Lung (tissue), 12 donors: Measurements from ENCODE around the gene P4HA1. TPM values are rescaled to one million over a fixed set of nuclear protein-coding genes. Genes with fewer than 3 reads are reported as not detected.
"Not testable (repeated sequence)": the region's sequence is repeated elsewhere in the genome, so short reads cannot be mapped to it uniquely, and the experiment has no call there.

Experiments
- ATAC-seq: fragments of 200-7000 bp; cut with Tn5 transposase; one replicate; pipeline ENCODE4 v1.9.1; 2020; ENCODE audit warnings: moderate number of reproducible peaks; ENCODE audit not compliant: insufficient read depth, low FRiP score
- DNase-seq, 3 donors: peaks; one replicate each; pipeline ENCODE4 v3.0.0-alpha.2; 2013 to 2017
- H3K27ac ChIP-seq, 2 donors: one replicate each; pipeline ENCODE4 v1.5.1; 2013; ENCODE audit warnings: mild to moderate bottlenecking in 2 of 2, moderate library complexity in 2 of 2, control low read depth in 1 of 2, inconsistent platforms in 1 of 2, low read depth in 1 of 2, low read length in 1 of 2
- H3K27me3 ChIP-seq, 3 donors: one replicate each; pipeline ENCODE4 v1.5.1; 2013; ENCODE audit warnings: low read length in 2 of 3; ENCODE audit not compliant: control insufficient read depth in 3 of 3, insufficient read depth in 3 of 3
- H3K36me3 ChIP-seq, 4 donors: one replicate each; pipeline ENCODE4 v1.5.1; 2013; ENCODE audit warnings: low read length in 4 of 4, mild to moderate bottlenecking in 1 of 4, moderate library complexity in 1 of 4; ENCODE audit not compliant: control insufficient read depth in 4 of 4, insufficient read depth in 4 of 4
- H3K4me1 ChIP-seq, 5 donors: one replicate each; pipeline ENCODE4 v1.5.1; 2013; ENCODE audit warnings: low read length in 5 of 5, mild to moderate bottlenecking in 2 of 5, moderate library complexity in 1 of 5; ENCODE audit not compliant: control insufficient read depth in 5 of 5, insufficient read depth in 5 of 5
- H3K4me3 ChIP-seq: one replicate; pipeline ENCODE4 v1.5.1; 2013; ENCODE audit warnings: mild to moderate bottlenecking, control low read depth, moderate library complexity
- H3K9ac ChIP-seq, 2 donors: one replicate each; pipeline ENCODE4 v1.5.1; 2013; ENCODE audit warnings: low read length in 2 of 2, control low read depth in 1 of 2; ENCODE audit not compliant: insufficient read depth in 1 of 2
- H3K9me3 ChIP-seq, 4 donors: one replicate each; pipeline ENCODE4 v1.5.1; 2013; ENCODE audit warnings: low read length in 3 of 4, mild to moderate bottlenecking in 1 of 4, moderate library complexity in 1 of 4; ENCODE audit not compliant: control insufficient read depth in 4 of 4, insufficient read depth in 3 of 4
- CTCF ChIP-seq: IDR thresholded peaks from 2 replicates; pipeline ENCODE4 v1.5.1; 2012; ENCODE audit warnings: mild to moderate bottlenecking; ENCODE audit errors: control extremely low read depth, extremely low read depth
- WGBS, 2 donors: extraction: QIAGEN DNeasy Blood & Tissue Kit; methylation state at CpG; one replicate each; pipeline ENCODE4 v1.1.7; 2013; 5-methylcytosine and 5-hydroxymethylcytosine counted together
- polyA plus RNA-seq, 2 donors: library from polyadenylated mRNA; stranded (reverse); fragments of 200-250 nt; gene quantifications; one replicate each; pipeline ENCODE4 v1.2.1, GENCODE V29; 2013
- total RNA-seq, 2 donors: library from RNA; depleted of rRNA in 1 of 2; stranded (reverse); fragments of >200 nt in 1 of 2; gene quantifications; one replicate each; pipeline ENCODE4 v1.2.1, GENCODE V29; 2014 to 2021
- donor health status: control.
- donor health status: control.
- donor health status: Bipolar disorder and iron deficiency.
- donor health status: healthy.
- donor health status: DM: yes; HTN: yes; CAD: no.

Gene P4HA1
- total and polyA plus RNA-seq, 4 donors, result 10.5 to 71.0 (median 32.2) TPM

DNA sequence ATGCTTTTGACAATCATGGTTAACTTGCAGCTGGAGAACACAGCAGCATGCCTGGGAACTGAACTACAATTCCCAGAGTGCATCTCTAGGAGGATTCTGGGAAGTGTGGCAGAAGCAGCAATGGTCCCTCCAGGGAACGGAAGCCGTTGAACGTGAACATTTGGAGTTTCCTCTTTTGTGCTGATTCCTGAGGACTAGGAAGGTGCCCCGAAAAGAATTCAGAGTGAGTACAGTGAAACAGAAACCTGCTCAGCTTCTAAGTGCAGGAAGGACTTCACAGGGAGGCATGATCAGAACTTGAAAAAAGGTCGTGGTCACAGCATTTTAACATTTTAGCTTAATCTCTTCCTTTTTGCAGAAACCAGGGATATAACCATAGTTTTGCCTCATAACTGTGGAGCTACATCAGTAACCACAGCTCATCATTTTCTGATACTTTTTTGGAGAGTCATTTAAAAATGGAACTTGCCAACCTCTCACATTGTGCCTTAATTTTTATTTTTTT, 13.7 kb upstream of the P4HA1 start, which contains the start of gene NUDT13:
Gene NUDT13, plus strand, starts transcription at position 111 of the 505 bp plus-strand sequence. CDS start 3,911 bp downstream, outside the sequence.
- peaks cover 0 to 9% (median 2%) of the 10 kb centered on the region in 4 donors for H3K36me3 ChIP-seq
- H3K4me1 ChIP-seq, result no peaks in the 10 kb centered on the region
- peak; percentile 89 for ATAC-seq
- no peak for TF ChIP-seq CTCF
- peak; percentile 79 to 92 (median 90) for DNase-seq
- H3K9me3 ChIP-seq, result no peaks in the 10 kb centered on the region
- H3K9ac ChIP-seq, result peak within 1 kb of the TSS; percentile 63 to 77
- 1 to 2% methylated on average over 5 of the region's 5 CpGs for WGBS, 2 donors
- H3K27ac ChIP-seq, result peak within 1 kb of the TSS; percentile 90 to 98
- no peaks in the 10 kb centered on the region for H3K27me3 ChIP-seq
- peak within 1 kb of the TSS; percentile 41 for H3K4me3 ChIP-seq

GRCh38 chr10:73109248-73109652, 12.6 kb upstream of the P4HA1 start:
- H3K4me1 ChIP-seq, H3K9ac ChIP-seq, H3K9me3 ChIP-seq, H3K27me3 ChIP-seq, H3K27ac ChIP-seq, DNase-seq, ATAC-seq, H3K4me3 ChIP-seq, H3K36me3 ChIP-seq: not testable (repeated sequence)
- WGBS, 2 donors, result 97% methylated on average over 4 of the region's 4 CpGs

DNA sequence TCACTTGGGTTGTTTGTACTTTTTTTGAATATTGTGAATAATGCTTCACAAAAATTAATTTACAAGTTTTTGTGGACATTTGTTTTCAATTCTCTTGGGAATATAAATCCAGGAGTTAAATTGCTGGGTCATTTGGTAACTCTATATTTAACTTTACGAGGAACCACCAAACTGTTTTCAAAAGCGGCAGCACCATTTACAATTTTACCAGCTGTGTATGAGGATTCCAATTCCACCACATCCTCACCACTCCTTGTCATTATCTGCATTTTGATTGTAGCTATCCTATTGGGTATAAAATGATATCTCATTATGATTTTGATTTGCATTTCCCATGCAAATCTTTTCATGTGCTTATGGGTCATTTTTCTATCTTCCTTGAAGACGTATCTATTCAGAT, 9.6 kb upstream of the P4HA1 start:
- Histone ChIP-seq H3K4me1 (no peaks in the 10 kb centered on the region), H3K27ac (no peak overlapping the region), H3K9ac (no peak overlapping the region), H3K36me3 (peaks cover 0 to 9% (median 2%) of the 10 kb centered on the region in 4 donors), H3K9me3 (no peaks in the 10 kb centered on the region), H3K4me3 (no peak overlapping the region), H3K27me3 (no peaks in the 10 kb centered on the region)
- TF ChIP-seq CTCF, result no peak
- ATAC-seq (no peak), DNase-seq (no peak)
- WGBS, 2 donors, result 90 to 98% methylated on average over 3 of the region's 3 CpGs

DNA sequence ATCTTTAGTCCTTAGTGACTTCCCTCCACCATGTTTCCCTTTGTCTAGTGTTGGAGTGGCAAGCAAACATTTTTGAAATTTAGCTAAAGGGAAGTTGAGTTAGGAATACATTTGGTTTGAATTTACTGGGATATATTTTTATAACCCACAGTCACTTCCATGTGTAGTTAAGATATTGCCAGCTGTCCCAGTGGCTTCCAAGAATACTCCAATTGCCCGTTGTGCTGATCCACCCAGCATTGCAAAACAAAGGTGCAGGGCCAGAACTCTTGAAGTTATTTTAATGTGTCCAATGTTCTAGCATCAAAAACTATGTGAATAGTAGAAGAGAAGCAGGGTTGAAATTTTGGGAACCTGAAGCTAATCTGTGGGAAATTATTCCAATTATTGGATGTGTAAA, 2.5 kb upstream of the P4HA1 start:
- Histone ChIP-seq H3K4me3 (no peak overlapping the region), H3K4me1 (peaks cover 0 to 14% (median 5%) of the 10 kb centered on the region in 5 donors), H3K9ac (no peak overlapping the region), H3K36me3 (peaks cover 0 to 5% (median 2%) of the 10 kb centered on the region in 4 donors), H3K9me3 (no peaks in the 10 kb centered on the region), H3K27me3 (no peaks in the 10 kb centered on the region), H3K27ac (peak overlapping the region in 1 of 2 donors; percentile 4)
- 70 to 79% methylated on average over 1 of the region's 1 CpG for WGBS, 2 donors
- no peak for TF ChIP-seq CTCF
- DNase-seq (no peak), ATAC-seq (no peak)
